ENCODE results near the gene IL17RD. TPM values are rescaled to one million over a fixed set of nuclear protein-coding genes. Genes with fewer than 3 reads are reported as not detected.

Gene IL17RD
- polyA plus RNA-seq, 3 donors = not detected

DNA sequence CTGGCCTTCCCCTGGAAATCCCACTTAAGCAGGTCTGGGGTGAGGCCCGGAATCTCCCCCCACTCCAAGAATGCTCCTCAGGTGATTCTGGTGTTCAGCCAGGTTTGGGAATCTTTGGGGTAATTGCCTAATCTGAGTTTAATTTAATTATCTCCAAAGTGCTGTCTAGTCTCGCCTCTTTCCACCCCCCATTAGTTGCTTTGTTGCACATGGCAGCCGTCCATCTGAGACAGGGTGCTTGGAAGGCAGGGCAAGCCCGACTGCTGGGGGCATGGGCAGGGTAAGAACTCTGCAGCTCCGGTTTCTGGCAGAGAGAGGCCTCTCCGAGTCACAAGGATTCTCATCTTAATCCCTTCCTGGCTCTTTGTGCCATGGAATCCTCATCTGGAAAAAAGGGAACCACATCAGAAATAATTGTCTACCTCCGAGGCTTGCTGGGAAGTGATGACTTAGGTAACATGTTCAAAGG is 15.0 kb downstream of the IL17RD start:
- Histone ChIP-seq H2AFZ (ENCODE audit: insufficient read depth, low read depth, low read length, poor library complexity, severe bottlenecking) (no peak overlapping the region), H3K79me2 (ENCODE audit: insufficient read depth, low read length) (no peaks in the 10 kb centered on the region), H3K9me3 (replicated peaks in 1 of 2; ENCODE audit: control insufficient read depth in 1 of 2, insufficient read depth in 1 of 2, low read length in 2 of 2) (no peaks in the 10 kb centered on the region), H3K4me2 (replicated peaks; ENCODE audit: extremely low read depth, low read length, poor library complexity, severe bottlenecking) (no peak overlapping the region), H3K27me3 (ENCODE audit: control insufficient read depth in 2 of 2, insufficient read depth in 2 of 2, low read length in 2 of 2) (peaks cover 3 to 26% of the 10 kb centered on the region in 2 donors), H4K20me1 (ENCODE audit: insufficient read depth, low read length) (no peaks in the 10 kb centered on the region), H3K4me1 (ENCODE audit: control insufficient read depth in 1 of 2, insufficient read depth in 2 of 2, low read length in 2 of 2) (no peaks in the 10 kb centered on the region), H3K27ac (ENCODE audit: low read depth in 1 of 2, low read length in 2 of 2) (no peak overlapping the region), H3K36me3 (replicated peaks in 1 of 2; ENCODE audit: control insufficient read depth in 1 of 2, insufficient read depth in 2 of 2, low read length in 2 of 2) (no peaks in the 10 kb centered on the region), H3K9ac (ENCODE audit: insufficient read depth, low read length, poor library complexity, severe bottlenecking) (no peak overlapping the region), H3K4me3 (replicated peaks in 1 of 3; ENCODE audit: low read depth in 2 of 3, low read length in 3 of 3) (no peak overlapping the region)
- no peak for DNase-seq
- WGBS (ENCODE audit: insufficient coverage) = no CpG with 5 or more reads among the region's 7 CpGs
- intact Hi-C loops (cut with micrococcal nuclease) = no loop called here
- H3K27me3 Mint-ChIP-seq (ENCODE audit: low read depth in 3 of 3) = peaks cover 19 to 33% (median 22%) of the 10 kb centered on the region in 3 donors
- no peaks in the 10 kb centered on the region for H3K9me3 Mint-ChIP-seq
- H3K27ac Mint-ChIP-seq = no peak overlapping the region
- H3K4me1 Mint-ChIP-seq = no peaks in the 10 kb centered on the region
- TF ChIP-seq, protein P1, sequence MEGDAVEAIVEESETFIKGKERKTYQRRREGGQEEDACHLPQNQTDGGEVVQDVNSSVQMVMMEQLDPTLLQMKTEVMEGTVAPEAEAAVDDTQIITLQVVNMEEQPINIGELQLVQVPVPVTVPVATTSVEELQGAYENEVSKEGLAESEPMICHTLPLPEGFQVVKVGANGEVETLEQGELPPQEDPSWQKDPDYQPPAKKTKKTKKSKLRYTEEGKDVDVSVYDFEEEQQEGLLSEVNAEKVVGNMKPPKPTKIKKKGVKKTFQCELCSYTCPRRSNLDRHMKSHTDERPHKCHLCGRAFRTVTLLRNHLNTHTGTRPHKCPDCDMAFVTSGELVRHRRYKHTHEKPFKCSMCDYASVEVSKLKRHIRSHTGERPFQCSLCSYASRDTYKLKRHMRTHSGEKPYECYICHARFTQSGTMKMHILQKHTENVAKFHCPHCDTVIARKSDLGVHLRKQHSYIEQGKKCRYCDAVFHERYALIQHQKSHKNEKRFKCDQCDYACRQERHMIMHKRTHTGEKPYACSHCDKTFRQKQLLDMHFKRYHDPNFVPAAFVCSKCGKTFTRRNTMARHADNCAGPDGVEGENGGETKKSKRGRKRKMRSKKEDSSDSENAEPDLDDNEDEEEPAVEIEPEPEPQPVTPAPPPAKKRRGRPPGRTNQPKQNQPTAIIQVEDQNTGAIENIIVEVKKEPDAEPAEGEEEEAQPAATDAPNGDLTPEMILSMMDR (IDR thresholded peaks at IDR 0.05) = no peak
- H3K36me3 Mint-ChIP-seq = no peaks in the 10 kb centered on the region
- H3K4me3 Mint-ChIP-seq = peak overlapping the region in 1 of 2 donors; percentile 36

DNA sequence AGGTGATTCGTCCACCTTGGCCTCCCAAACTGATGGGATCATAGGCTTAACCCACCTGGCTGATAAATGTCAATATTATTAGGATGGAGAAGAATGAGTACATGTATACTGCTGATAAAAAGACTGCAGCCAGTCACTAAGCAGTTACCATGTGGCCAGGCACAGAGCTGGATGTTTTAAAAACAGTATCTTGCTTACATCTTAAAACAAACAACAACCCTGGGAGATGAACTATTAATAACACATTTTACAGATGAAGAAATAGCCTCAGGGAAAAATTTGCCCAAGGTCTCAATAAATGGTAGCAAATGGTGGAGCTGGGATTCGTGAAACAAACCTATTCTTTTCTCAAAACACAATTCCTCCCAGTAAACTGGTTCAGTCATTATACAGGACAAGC is 18.1 kb downstream of the IL17RD start:
- peaks cover 16 to 23% (median 18%) of the 10 kb centered on the region in 3 donors for H3K27me3 Mint-ChIP-seq (ENCODE audit: low read depth in 3 of 3)

More for the DNA sequence above, 18.1 kb downstream of the IL17RD start:
- Mint-ChIP-seq H3K36me3 (no peaks in the 10 kb centered on the region), H3K27ac (no peak overlapping the region), H3K9me3 (no peaks in the 10 kb centered on the region), H3K4me1 (no peaks in the 10 kb centered on the region), H3K4me3 (no peak overlapping the region)
- Histone ChIP-seq H3K36me3 (replicated peaks in 1 of 2; ENCODE audit: control insufficient read depth in 1 of 2, insufficient read depth in 2 of 2, low read length in 2 of 2) (no peaks in the 10 kb centered on the region), H3K4me3 (replicated peaks in 1 of 3; ENCODE audit: low read depth in 2 of 3, low read length in 3 of 3) (no peak overlapping the region), H3K9ac (ENCODE audit: insufficient read depth, low read length, poor library complexity, severe bottlenecking) (no peak overlapping the region), H4K20me1 (ENCODE audit: insufficient read depth, low read length) (no peaks in the 10 kb centered on the region), H3K27ac (ENCODE audit: low read depth in 1 of 2, low read length in 2 of 2) (no peak overlapping the region), H3K9me3 (replicated peaks in 1 of 2; ENCODE audit: control insufficient read depth in 1 of 2, insufficient read depth in 1 of 2, low read length in 2 of 2) (no peaks in the 10 kb centered on the region), H3K27me3 (ENCODE audit: control insufficient read depth in 2 of 2, insufficient read depth in 2 of 2, low read length in 2 of 2) (peaks cover 3 to 22% of the 10 kb centered on the region in 2 donors), H3K4me1 (ENCODE audit: control insufficient read depth in 1 of 2, insufficient read depth in 2 of 2, low read length in 2 of 2) (no peaks in the 10 kb centered on the region), H3K79me2 (ENCODE audit: insufficient read depth, low read length) (no peaks in the 10 kb centered on the region), H2AFZ (ENCODE audit: insufficient read depth, low read depth, low read length, poor library complexity, severe bottlenecking) (no peak overlapping the region), H3K4me2 (replicated peaks; ENCODE audit: extremely low read depth, low read length, poor library complexity, severe bottlenecking) (no peak overlapping the region)
- intact Hi-C loops (cut with micrococcal nuclease) = no loop called here
- no peak for DNase-seq
- TF ChIP-seq, protein P1 (IDR thresholded peaks at IDR 0.05) = no peak
- 100% methylated on average over 1 of the region's 2 CpGs for WGBS (ENCODE audit: insufficient coverage)

Data from CD14-positive monocyte (primary cell).